22Rv1 (cell line): ENCODE data around the gene SNX3.
"Not testable (repeated sequence)": the region's sequence is repeated elsewhere in the genome, so short reads cannot be mapped to it uniquely, and the experiment has no call there.

ENCODE experiments used
- H3K27ac ChIP-seq: fragments of 450-650 bp; 2 replicates; pipeline ENCODE4 v1.5.1; 2017
- ZFX ChIP-seq: fragments of 450-650 bp; IDR thresholded peaks from 2 replicates; pipeline ENCODE4 v1.6.1; 2017; ENCODE audit warnings: antibody characterized with exemption, borderline replicate concordance
- TF ChIP-seq, protein P1 (sequence below): fragments of 450-650 bp; IDR thresholded peaks from 2 replicates; pipeline ENCODE4 v1.5.1; 2017; ENCODE audit warnings: mild to moderate bottlenecking

Gene SNX3

DNA sequence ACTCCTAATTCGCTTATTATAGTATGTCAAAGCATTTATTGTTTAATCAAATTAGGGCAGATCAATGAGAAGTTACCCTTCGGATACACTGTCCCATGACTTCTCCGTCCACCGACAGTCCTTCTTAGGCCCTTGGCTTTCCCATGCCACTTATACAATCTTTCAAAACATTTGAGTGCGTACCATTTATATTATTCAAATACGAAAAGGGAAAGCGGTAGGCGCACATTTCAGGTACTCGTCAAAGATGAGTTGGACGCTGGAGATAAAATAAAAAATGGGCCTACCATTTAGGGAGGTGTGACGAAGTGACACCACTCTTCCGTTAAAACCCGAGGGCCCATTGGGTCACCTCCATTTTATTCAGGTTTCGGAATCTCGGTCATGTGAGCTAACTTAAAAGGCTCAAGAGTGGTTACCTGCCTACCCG, 33.5 kb upstream of the SNX3 start:
- TF ChIP-seq, protein P1, sequence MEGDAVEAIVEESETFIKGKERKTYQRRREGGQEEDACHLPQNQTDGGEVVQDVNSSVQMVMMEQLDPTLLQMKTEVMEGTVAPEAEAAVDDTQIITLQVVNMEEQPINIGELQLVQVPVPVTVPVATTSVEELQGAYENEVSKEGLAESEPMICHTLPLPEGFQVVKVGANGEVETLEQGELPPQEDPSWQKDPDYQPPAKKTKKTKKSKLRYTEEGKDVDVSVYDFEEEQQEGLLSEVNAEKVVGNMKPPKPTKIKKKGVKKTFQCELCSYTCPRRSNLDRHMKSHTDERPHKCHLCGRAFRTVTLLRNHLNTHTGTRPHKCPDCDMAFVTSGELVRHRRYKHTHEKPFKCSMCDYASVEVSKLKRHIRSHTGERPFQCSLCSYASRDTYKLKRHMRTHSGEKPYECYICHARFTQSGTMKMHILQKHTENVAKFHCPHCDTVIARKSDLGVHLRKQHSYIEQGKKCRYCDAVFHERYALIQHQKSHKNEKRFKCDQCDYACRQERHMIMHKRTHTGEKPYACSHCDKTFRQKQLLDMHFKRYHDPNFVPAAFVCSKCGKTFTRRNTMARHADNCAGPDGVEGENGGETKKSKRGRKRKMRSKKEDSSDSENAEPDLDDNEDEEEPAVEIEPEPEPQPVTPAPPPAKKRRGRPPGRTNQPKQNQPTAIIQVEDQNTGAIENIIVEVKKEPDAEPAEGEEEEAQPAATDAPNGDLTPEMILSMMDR: no peak
- no peak for TF ChIP-seq ZFX
- peak overlapping the region; percentile 97 for H3K27ac ChIP-seq

DNA sequence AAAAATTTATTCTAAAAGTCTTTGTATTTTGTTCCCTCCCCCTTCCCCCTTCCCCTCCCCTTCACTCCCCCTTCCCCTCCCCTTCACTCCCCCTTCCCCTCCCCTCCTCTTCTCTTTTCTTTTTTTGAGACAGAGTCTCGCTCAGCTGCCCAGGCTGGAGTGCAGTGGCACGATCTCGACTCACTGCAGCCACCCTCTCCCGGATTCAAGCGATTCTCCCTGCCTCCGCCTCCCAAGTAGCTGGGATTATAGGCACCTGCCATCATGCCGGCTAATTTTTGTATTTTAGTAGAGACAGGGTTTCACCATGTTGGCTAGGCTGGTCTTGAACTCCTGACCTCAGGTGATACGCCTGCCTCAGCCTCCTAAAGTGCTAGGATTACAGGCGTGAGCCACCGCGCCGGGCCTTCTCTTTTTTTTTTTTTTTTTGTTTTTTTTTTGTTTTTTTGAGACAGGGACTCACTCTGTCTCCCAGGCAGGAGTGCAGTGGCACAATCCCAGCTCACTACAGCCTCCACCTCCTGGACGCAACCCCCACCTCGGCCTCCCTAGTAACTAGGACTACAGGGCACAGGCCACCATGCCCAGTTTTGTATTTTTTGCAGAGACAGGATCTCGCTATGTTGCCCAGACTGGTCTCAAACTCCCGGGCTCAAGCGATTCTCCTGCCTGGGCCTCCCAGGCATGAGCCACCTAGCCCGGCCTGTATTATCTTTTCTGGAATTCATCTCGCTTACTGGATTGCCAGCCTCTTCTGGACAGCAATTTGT, 32.9 kb upstream of the SNX3 start:
- peak overlapping the region; percentile 97 for H3K27ac ChIP-seq
- no peak for TF ChIP-seq ZFX
- TF ChIP-seq, protein P1: no peak

DNA sequence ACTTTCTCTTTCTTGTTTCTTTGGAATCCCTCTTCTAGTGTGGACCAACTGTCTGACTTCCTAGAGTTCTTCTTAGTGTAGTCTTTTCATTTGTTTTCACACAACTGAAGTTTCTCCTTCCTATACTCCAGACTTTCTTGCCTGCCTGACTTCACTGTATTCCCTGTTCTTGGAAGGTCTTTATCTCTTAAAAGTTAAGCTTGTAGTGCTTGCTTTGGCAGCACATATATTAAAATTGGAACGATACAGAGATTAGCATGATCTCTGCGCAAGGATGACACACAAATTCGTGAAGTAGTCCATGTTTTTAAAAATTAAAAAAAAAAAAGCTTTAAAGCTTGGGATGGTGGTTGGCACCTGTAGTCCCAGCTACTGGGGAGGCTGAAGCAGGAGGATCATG, 31.7 kb upstream of the SNX3 start:
- H3K27ac ChIP-seq: not testable (repeated sequence)

DNA sequence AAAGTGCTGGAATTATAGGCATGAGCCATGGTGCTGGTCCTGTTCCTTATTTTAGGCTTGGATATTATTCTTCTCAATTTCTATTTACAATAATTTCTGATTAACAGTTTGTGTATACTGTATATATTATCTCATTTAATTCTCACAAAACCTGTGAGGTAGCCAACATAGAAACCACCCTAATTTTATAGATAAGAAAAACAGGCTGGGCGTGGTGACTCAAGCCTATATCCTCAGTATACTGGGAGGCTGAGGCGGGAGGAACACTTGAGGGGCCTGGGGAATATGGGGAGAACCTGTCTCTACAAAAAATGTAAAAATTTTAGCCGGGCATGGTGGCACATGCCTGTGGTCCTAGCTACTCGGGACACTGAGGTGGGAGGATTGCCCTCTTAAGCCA, 30.3 kb upstream of the SNX3 start:
- H3K27ac ChIP-seq: no peak overlapping the region
- no peak for TF ChIP-seq ZFX
- TF ChIP-seq, protein P1: no peak

DNA sequence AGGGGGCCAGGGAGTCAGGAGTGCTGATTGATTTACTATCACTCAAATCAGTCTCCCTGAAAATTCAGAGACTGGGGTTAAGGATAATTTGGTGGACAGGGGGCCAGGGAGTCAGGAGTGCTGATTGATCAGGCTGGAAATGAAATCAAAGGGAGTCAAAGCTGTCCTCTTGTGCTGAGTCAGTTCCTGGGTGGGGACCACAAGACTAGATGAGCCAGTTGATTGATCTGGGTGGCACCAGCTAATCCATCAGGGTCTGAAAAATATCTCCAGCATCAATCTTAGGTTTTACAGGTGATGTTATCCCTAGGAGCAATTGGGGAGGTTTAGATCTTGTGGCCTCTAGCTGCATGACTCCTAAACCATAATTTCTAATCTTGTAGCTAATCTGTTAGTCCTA, 27.9 kb upstream of the SNX3 start:
- TF ChIP-seq ZFX: no peak
- TF ChIP-seq, protein P1: no peak
- H3K27ac ChIP-seq: no peak overlapping the region

DNA sequence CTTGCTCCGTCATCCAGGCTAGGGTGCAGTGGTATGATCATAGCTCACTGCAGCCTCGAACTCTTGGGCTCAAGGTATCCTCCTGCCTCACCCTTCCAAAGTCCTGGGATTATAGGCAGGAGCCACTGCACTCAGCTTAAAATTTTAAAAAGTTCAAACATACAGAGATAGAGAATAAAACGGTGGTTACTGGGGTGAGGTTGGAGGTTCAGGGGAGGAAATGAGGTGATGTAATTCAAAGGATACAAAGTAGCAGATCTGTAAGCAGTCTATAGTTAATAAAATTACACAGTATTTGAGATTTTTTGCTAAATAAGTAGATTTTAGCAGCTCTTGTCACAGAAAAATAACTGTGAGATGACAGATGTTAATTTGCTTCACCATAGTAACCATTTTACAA, 26.5 kb upstream of the SNX3 start:
- no peak overlapping the region for H3K27ac ChIP-seq

DNA sequence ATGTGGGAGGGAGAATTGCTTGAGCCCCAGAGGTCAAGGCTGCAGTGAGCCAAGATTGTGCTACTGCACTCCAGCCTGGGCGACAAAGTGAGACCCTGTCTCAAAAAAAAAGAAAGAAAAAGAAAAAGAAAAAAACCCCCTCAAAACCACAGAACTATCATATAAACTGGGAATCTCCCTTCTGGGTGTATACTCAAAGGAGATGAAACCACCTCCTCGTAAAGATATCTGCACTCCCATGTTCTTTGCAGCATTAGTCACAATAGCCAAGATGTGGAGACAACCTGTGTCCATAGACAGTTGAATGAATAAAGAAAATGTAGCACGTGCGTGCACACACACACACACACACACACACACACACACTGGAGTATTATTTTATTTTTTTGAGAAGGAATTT, 25.5 kb upstream of the SNX3 start:
- TF ChIP-seq ZFX: no peak
- TF ChIP-seq, protein P1: no peak
- no peak overlapping the region for H3K27ac ChIP-seq

More for the DNA sequence above, 26.5 kb upstream of the SNX3 start:
- no peak for TF ChIP-seq ZFX
- TF ChIP-seq, protein P1: no peak

DNA sequence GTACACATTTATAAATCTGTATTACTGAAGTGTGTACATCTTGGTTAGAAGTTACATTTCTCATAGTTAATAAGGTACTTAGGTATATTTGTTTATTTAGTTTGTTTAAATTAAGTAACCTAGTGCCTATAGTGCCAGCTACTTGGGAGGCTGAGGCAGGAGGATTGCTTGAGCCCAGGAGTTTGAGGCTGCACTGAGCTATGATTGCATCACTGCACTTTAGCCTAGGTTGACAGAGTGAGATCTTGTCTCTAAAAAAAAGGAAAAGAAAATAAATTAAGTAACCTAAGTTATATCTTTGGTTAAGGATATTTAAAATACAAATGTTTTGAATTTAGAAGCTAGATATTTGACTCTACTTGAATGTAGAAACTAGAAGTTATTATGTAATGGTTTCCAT, 24.5 kb upstream of the SNX3 start:
- TF ChIP-seq, protein P1: no peak
- TF ChIP-seq ZFX: no peak
- H3K27ac ChIP-seq: no peak overlapping the region
